GM23338 (cell line): ENCODE data around the gene ATF6. TPM values are rescaled to one million over a fixed set of nuclear protein-coding genes. Genes with fewer than 3 reads are reported as not detected.
"Not testable (repeated sequence)": the region's sequence is repeated elsewhere in the genome, so short reads cannot be mapped to it uniquely, and the experiment has no call there.

Experiments used
- ATAC-seq: fragments of 200-7000 bp; cut with Tn5 transposase; 3 replicates; pipeline ENCODE4 v1.9.1; 2020
- DNase-seq: peaks from one replicate; pipeline ENCODE4 v3.0.0-alpha.2; 2015; ENCODE audit warnings: low spot score
- H2AFZ ChIP-seq: fragments of 200-600 bp; sonication (generic); 2 replicates; pipeline ENCODE4 v1.8.0; 2016; ENCODE audit warnings: antibody characterized with exemption, mild to moderate bottlenecking, moderate library complexity
- H3F3A ChIP-seq: fragments of 200-600 bp; sonication (generic); replicated peaks from 2 replicates; pipeline ENCODE4 v1.8.0; 2017; ENCODE audit warnings: antibody characterized with exemption, mixed run types, low read depth
- H3K27ac ChIP-seq: fragments of 200-600 bp; sonication (generic); 2 replicates; pipeline ENCODE4 v1.6.1; 2016; ENCODE audit warnings: low read depth
- H3K27me3 ChIP-seq: fragments of 200-600 bp; sonication (generic); 2 replicates; pipeline ENCODE4 v1.8.0; 2016; ENCODE audit warnings: mild to moderate bottlenecking, mixed run types, moderate library complexity; ENCODE audit not compliant: insufficient read depth
- H3K36me3 ChIP-seq: fragments of 200-600 bp; sonication (generic); 2 replicates; pipeline ENCODE4 v1.8.0; 2016; ENCODE audit warnings: mild to moderate bottlenecking; ENCODE audit not compliant: insufficient read depth
- H3K4me1 ChIP-seq: fragments of 200-600 bp; sonication (generic); 2 replicates; pipeline ENCODE4 v1.8.0; 2016; ENCODE audit warnings: mild to moderate bottlenecking, moderate library complexity; ENCODE audit not compliant: insufficient read depth
- H3K4me2 ChIP-seq: fragments of 200-600 bp; sonication (generic); 2 replicates; pipeline ENCODE4 v1.7.1; 2017; ENCODE audit warnings: mixed run types
- H3K4me3 ChIP-seq: fragments of 200-600 bp; sonication (generic); 2 replicates; pipeline ENCODE4 v1.6.1; 2016; ENCODE audit warnings: mixed run types
- H3K79me2 ChIP-seq: fragments of 200-600 bp; sonication (generic); replicated peaks from 2 replicates; pipeline ENCODE4 v1.8.0; 2017; ENCODE audit warnings: mild to moderate bottlenecking; ENCODE audit not compliant: insufficient read depth
- H3K9me2 ChIP-seq: fragments of 200-600 bp; sonication (generic); 2 replicates; pipeline ENCODE4 v1.8.0; 2017; ENCODE audit not compliant: insufficient read depth
- H4K20me1 ChIP-seq: fragments of 200-600 bp; sonication (generic); replicated peaks from 2 replicates; pipeline ENCODE4 v1.8.0; 2017; ENCODE audit warnings: mild to moderate bottlenecking; ENCODE audit not compliant: insufficient read depth
- H3K27ac Mint-ChIP-seq: 2 replicates; pipeline ENCODE4 v1.8.0; 2020; ENCODE audit warnings: inconsistent platforms, mild to moderate bottlenecking, moderate library complexity, mixed read lengths
- H3K27me3 Mint-ChIP-seq: 3 replicates; pipeline ENCODE4 v1.8.0; 2022; ENCODE audit warnings: low read depth, mild to moderate bottlenecking, moderate library complexity, mixed read lengths, inconsistent platforms; ENCODE audit not compliant: insufficient read depth, poor library complexity
- H3K36me3 Mint-ChIP-seq: 3 replicates; pipeline ENCODE4 v1.8.0; 2021; ENCODE audit warnings: low read depth, mild to moderate bottlenecking, inconsistent platforms, moderate library complexity, mixed read lengths
- H3K4me1 Mint-ChIP-seq: 3 replicates; pipeline ENCODE4 v1.8.0; 2020; ENCODE audit warnings: mild to moderate bottlenecking, inconsistent platforms, mixed read lengths
- H3K4me3 Mint-ChIP-seq: 3 replicates; pipeline ENCODE4 v1.8.0; 2021; ENCODE audit warnings: moderate library complexity, mild to moderate bottlenecking, inconsistent platforms, mixed read lengths
- H3K9me3 Mint-ChIP-seq: 3 replicates; pipeline ENCODE4 v1.8.0; 2020; ENCODE audit warnings: moderate library complexity, mild to moderate bottlenecking, inconsistent platforms, mixed read lengths
- CREB1 ChIP-seq: fragments of 250-450 bp; sonication (Bioruptor Pico); IDR thresholded peaks from 2 replicates; pipeline ENCODE4 v1.5.0; 2020; ENCODE audit warnings: low read depth, mild to moderate bottlenecking, moderate library complexity
- CTCF ChIP-seq, 2 experiments: fragments of 200-600 bp in 1 of 2; sonication (generic) in 1 of 2; conservative IDR thresholded peaks; 2 replicates each; pipeline versions ENCODE4 v1.5.1 to v1.6.1; 2016 to 2017; ENCODE audit warnings: antibody characterized with exemption in 2 of 2, low read depth in 2 of 2, mild to moderate bottlenecking in 2 of 2, moderate library complexity in 1 of 2
- EZH2 ChIP-seq: fragments of 200-600 bp; sonication (generic); IDR thresholded peaks from one replicate; pipeline ENCODE4 v1.8.0; 2017; ENCODE audit warnings: antibody characterized with exemption, mild to moderate bottlenecking, low read depth; ENCODE audit not compliant: unreplicated experiment
- EZH2phosphoT487 ChIP-seq: fragments of 200-600 bp; sonication (generic); IDR thresholded peaks from one replicate; pipeline ENCODE4 v1.8.1; 2018; ENCODE audit warnings: antibody characterized with exemption; ENCODE audit not compliant: unreplicated experiment
- JUNB ChIP-seq: IDR thresholded peaks from one replicate; pipeline ENCODE4 v1.6.1; 2016; ENCODE audit warnings: antibody characterized with exemption; ENCODE audit not compliant: unreplicated experiment
- NANOG ChIP-seq: IDR thresholded peaks from 2 replicates; pipeline ENCODE4 v1.6.1; 2016; ENCODE audit warnings: antibody characterized with exemption, borderline replicate concordance
- POLR2AphosphoS5 ChIP-seq: IDR thresholded peaks from 2 replicates; pipeline ENCODE4 v1.6.1; 2016; ENCODE audit warnings: antibody characterized with exemption, low read depth
- STAT1 ChIP-seq: IDR thresholded peaks from one replicate; pipeline ENCODE4 v1.6.1; 2016; ENCODE audit warnings: antibody characterized with exemption; ENCODE audit not compliant: unreplicated experiment
- ZNF114 ChIP-seq: fragments of 250-450 bp; sonication (Bioruptor Pico); IDR thresholded peaks from 2 replicates; pipeline ENCODE4 v1.5.0; 2020; ENCODE audit warnings: mild to moderate bottlenecking, moderate library complexity
- ZNF462 ChIP-seq: fragments of 250-450 bp; sonication (Bioruptor Pico); IDR thresholded peaks from 2 replicates; pipeline ENCODE4 v1.5.0; 2020; ENCODE audit warnings: mild to moderate bottlenecking, moderate library complexity
- polyA plus RNA-seq: library from polyadenylated mRNA; unstranded; fragments of >200 nt; fragmentation: Nextera tagmentation; extraction: Ambion mirVana; gene quantifications from 2 replicates; pipeline ENCODE4 v1.2.1, GENCODE V29; 2016
- total RNA-seq: library from RNA; depleted of rRNA; stranded (reverse); fragments of >200 nt; shearing (Covaris generic); gene quantifications from 2 replicates; pipeline ENCODE4 v1.2.3, GENCODE V29; 2014

The ATF6 gene
- total and polyA plus RNA-seq, 2 experiments from 2014 or later: 5.0 to 13.5 TPM

DNA sequence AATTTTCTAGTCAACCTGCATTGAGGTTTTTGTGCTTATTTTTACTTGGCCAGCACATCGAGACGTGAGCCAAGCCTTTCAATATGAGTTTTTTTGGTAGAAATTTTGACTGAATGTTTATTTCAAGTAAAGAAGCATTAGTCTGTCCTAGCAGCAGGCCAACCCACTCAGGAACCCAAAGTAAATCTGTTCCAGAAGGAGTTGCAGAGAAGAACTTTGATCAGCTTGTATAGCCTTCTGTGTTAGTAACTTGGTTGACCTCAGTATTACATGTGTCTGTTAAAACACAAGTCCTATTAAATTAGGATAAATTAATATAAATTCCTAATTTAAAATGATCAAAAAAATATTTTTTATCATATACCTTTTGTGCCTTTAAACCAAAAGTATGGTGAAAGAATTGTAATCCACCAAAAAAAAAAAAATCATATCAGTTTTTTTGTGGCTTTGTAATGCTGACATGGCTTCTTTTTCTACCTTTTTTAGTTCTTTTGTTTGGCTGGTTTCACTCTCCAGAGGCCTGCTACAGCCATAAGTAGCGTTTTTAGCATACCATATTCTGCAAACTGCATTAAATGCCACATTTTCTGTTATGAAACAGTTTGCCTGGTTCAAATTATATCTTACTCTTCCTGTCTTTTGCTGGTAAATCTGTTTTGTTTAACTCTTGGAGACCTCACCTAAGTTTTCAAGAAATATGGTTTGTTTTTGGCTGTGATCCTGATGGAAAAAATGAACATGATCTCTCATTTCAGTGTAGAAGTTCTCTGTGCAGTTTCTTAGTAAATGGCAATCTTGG, 39.5 kb downstream of the ATF6 start:
- Mint-ChIP-seq H3K27ac (no peak overlapping the region), H3K4me1 (peaks cover 4% of the 10 kb centered on the region; the same call in 2 of the 3 replicates), H3K4me3 (no peak overlapping the region), H3K9me3 (peaks cover 12% of the 10 kb centered on the region; the same call in 2 of the 3 replicates), H3K27me3 (no peaks in the 10 kb centered on the region), H3K36me3 (peaks cover 17% of the 10 kb centered on the region)
- H3K36me3 ChIP-seq: 0 out of 2 replicates have a peak, but pooled peaks cover under 1% of the 10 kb centered on the region
- no peak overlapping the region for H2AFZ ChIP-seq
- H3K27ac ChIP-seq: no peak overlapping the region
- no peak overlapping the region for H3K4me3 ChIP-seq
- H3K79me2 ChIP-seq: no peaks in the 10 kb centered on the region
- H4K20me1 ChIP-seq: no peaks in the 10 kb centered on the region; the same call in 1 of the 2 replicates
- H3K4me1 ChIP-seq: peaks cover 4% of the 10 kb centered on the region; the same call in 1 of the 2 replicates
- no peaks in the 10 kb centered on the region for H3K9me2 ChIP-seq
- DNase-seq (no peak), ATAC-seq (no peak)
- TF ChIP-seq EZH2phosphoT487 (no peak), NANOG (no peak), CTCF (conservative IDR thresholded peaks at IDR 0.05; ENCODE audit: low read depth in 2 of 2) (no peak), JUNB (no peak), EZH2 (no peak), ZNF462 (CRISPR knock-in tag) (no peak), POLR2AphosphoS5 (no peak), CREB1 (CRISPR knock-in tag) (no peak), STAT1 (no peak), ZNF114 (CRISPR knock-in tag) (no peak)
- H3F3A ChIP-seq: no peaks in the 10 kb centered on the region
- no peaks in the 10 kb centered on the region for H3K27me3 ChIP-seq
- no peak overlapping the region for H3K4me2 ChIP-seq

DNA sequence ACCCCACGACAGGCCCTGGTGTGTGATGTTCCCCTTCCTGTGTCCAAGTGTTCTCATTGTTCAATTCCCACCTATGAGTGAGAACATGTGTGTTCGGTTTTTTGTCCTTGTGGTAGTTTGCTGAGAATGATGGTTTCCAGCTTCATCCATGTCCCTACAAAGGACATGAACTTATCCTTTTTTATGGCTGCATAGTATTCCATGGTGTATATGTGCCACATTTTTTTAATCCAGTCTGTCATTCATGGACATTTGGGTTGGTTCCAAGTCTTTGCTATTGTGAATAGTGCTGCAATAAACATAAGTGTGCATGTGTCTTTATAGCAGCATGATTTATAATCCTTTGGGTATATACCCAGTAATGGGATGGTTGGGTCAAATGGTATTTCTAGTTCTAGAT, 43.1 kb downstream of the ATF6 start:
- not testable (repeated sequence) for ATAC-seq, H3K79me2 ChIP-seq, H3K9me2 ChIP-seq, H3K4me3 ChIP-seq, H3K27me3 ChIP-seq, H3K27ac ChIP-seq, H3K4me2 ChIP-seq, H2AFZ ChIP-seq, H4K20me1 ChIP-seq, H3K27me3 Mint-ChIP-seq, H3K27ac Mint-ChIP-seq, H3K4me3 Mint-ChIP-seq, DNase-seq, H3K36me3 ChIP-seq, H3K4me1 Mint-ChIP-seq, H3K4me1 ChIP-seq, H3F3A ChIP-seq
- Mint-ChIP-seq H3K36me3 (peaks cover 28% of the 10 kb centered on the region), H3K9me3 (peaks cover 17% of the 10 kb centered on the region; the same call in 2 of the 3 replicates)
